Measurements from ENCODE around the gene DCLRE1C. TPM values are rescaled to one million over a fixed set of nuclear protein-coding genes. Genes with fewer than 3 reads are reported as not detected.
"Not testable (repeated sequence)": the region's sequence is repeated elsewhere in the genome, so short reads cannot be mapped to it uniquely, and the experiment has no call there.

Gene DCLRE1C
- total RNA-seq, 4 donors from 2014 or later, result 8.2 to 15.6 (median 11.4) TPM

DNA sequence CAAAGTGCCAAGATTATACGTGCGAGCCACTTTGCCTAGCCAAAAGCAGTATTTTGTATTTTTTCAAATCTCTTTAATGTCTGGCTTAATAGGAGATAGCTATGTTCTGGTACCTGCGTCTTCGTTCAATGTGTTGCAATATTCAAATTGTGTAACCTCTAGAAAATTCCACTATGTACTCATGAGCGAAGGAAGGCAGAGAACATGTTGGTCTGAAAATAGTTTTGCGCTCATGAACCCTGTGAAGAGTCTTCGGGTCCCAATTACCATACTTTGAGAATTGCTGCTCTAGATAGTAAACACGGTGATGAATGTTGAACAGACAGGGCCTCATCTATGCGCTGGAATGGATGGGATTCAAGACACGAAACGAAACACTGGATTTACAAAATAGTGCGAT, 78.0 kb downstream of the DCLRE1C start:
- 86 to 90% methylated on average over 12 of the region's 12 CpGs for WGBS, 2 donors
- TF ChIP-seq, protein P1, sequence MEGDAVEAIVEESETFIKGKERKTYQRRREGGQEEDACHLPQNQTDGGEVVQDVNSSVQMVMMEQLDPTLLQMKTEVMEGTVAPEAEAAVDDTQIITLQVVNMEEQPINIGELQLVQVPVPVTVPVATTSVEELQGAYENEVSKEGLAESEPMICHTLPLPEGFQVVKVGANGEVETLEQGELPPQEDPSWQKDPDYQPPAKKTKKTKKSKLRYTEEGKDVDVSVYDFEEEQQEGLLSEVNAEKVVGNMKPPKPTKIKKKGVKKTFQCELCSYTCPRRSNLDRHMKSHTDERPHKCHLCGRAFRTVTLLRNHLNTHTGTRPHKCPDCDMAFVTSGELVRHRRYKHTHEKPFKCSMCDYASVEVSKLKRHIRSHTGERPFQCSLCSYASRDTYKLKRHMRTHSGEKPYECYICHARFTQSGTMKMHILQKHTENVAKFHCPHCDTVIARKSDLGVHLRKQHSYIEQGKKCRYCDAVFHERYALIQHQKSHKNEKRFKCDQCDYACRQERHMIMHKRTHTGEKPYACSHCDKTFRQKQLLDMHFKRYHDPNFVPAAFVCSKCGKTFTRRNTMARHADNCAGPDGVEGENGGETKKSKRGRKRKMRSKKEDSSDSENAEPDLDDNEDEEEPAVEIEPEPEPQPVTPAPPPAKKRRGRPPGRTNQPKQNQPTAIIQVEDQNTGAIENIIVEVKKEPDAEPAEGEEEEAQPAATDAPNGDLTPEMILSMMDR (IDR thresholded peaks at IDR 0.05), result no peak
- no peak for TF ChIP-seq POLR2A (IDR thresholded peaks at IDR 0.05)

DNA sequence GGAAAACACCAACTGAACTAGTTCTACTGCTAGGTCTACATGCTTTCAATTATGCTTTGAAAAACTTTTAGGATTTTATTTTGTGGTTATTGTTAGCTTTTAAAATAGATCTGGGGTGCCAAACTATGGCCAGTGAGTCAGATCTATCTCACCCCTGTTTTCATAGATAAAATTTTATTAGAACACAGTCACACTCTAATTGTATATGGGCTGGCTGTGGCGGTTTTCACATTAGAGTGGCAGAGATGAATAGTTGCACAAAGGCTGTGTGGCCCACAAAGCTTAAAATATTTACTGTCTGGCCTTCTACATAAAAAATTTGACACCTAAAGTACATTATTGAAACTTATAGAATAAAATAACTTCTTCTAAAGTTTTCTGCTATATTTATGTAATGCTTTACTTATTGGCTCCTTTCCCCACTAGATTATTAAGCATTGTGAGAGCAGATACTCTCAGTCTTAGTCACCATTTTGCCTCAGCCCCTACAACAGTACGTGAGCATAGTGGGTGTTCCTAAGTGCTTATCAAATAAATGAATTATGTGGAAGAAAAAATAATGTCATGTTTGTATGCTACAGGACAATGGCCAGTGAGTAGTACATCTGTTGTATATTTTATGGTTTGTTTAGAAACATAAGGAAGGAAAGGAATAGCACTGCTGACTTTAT, 80.7 kb downstream of the DCLRE1C start:
- 41 to 53% methylated on average over 2 of the region's 2 CpGs for WGBS, 2 donors
- H3K27me3 ChIP-seq, result no peaks in the 10 kb centered on the region
- H3K4me3 ChIP-seq, result no peak overlapping the region
- peaks cover 0 to 15% (median 10%) of the 10 kb centered on the region in 3 donors for H3K4me1 ChIP-seq
- H3K36me3 ChIP-seq, result peaks cover 0 to 33% (median 9%) of the 10 kb centered on the region in 3 donors
- intact Hi-C loops (cut with DNase I), result loop anchor here (10.0 kb wide), 1 partner anchor 82 kb away; the partner anchor contains the start of genes DCLRE1C and MEIG1
- H3K27ac ChIP-seq, result no peak overlapping the region
- TF ChIP-seq, protein P1 (IDR thresholded peaks at IDR 0.05), result no peak
- no peak for TF ChIP-seq POLR2A (IDR thresholded peaks at IDR 0.05)
- H3K9me3 ChIP-seq, result no peaks in the 10 kb centered on the region
- DNase-seq, result no peak

More for the DNA sequence above, 78.0 kb downstream of the DCLRE1C start:
- DNase-seq, result no peak
- peaks cover 0 to 8% (median 0%) of the 10 kb centered on the region in 3 donors for H3K36me3 ChIP-seq
- intact Hi-C loops (cut with DNase I), result loop anchor here (10.0 kb wide), 1 partner anchor 79 kb away; the partner anchor contains the start of genes DCLRE1C and MEIG1
- H3K4me3 ChIP-seq, result no peak overlapping the region
- peaks cover 0 to 31% (median 15%) of the 10 kb centered on the region in 3 donors for H3K4me1 ChIP-seq
- no peak overlapping the region for H3K27ac ChIP-seq
- no peaks in the 10 kb centered on the region for H3K9me3 ChIP-seq
- no peaks in the 10 kb centered on the region for H3K27me3 ChIP-seq

DNA sequence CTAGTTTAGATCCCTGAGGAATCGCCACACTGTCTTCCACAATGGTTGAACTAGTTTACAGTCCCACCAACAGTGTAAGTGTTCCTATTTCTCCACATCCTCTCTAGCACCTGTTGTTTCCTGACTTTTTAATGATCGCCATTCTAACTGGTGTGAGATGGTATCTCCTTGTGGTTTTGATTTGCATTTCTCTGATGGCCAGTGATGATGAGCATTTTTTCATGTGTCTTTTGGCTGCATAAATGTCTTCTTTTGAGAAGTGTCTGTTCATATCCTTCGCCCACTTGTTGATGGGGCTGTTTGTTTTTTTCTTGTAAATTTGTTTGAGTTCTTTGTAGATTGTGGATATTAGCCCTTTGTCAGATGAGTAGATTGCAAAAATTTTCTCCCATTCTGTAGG, 89.0 kb downstream of the DCLRE1C start:
- H3K4me1 ChIP-seq; H3K9me3 ChIP-seq; H3K27me3 ChIP-seq; H3K27ac ChIP-seq; H3K4me3 ChIP-seq; intact Hi-C loops (cut with DNase I); DNase-seq: not testable (repeated sequence)
- peaks cover 0 to 92% (median 13%) of the 10 kb centered on the region in 3 donors for H3K36me3 ChIP-seq
- WGBS, 2 donors, result 90 to 97% methylated on average over 3 of the region's 3 CpGs

DNA sequence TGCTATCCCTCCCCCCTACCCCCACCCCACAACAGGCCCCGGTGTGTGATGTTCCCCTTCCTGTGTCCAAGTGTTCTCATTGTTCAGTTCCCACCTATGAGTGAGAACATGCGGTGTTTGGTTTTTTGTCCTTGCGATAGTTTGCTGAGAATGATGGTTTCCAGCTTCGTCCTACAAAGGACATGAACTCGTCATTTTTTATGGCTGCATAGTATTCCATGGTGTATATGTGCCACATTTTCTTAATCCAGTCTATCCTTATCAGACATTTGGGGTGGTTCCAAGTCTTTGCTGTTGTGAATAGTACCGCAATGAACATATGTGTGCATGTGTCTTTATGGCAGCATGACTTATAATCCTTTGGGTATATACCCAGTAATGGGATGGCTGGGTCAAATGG, 89.4 kb downstream of the DCLRE1C start:
- H3K9me3 ChIP-seq; H3K4me1 ChIP-seq; H3K4me3 ChIP-seq; H3K27me3 ChIP-seq; H3K27ac ChIP-seq; intact Hi-C loops (cut with DNase I); DNase-seq: not testable (repeated sequence)
- WGBS, 2 donors, result 95% methylated on average over 4 to 6 of the region's 6 CpGs
- H3K36me3 ChIP-seq, result peaks cover 0 to 88% (median 9%) of the 10 kb centered on the region in 3 donors

DNA sequence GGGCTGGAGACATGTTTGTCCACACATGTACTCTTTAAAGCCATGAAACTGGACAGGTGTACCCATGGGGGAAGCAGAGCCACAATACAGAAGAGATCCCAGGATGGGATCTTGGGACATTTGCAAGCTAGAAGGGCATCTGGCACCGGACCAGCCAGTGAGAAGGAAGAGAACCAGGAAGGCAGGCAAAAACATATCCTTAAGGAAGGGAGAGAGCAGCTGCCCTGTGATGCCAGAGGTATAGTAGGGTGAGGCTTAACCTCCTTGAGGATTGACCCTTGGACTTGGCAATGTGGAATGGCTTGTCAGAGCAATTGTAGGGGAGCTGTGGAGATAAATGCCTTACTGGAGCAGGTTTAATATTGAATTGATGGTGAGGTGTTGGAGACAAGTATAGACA, 93.1 kb downstream of the DCLRE1C start:
- TF ChIP-seq POLR2A (IDR thresholded peaks at IDR 0.05), result no peak
- TF ChIP-seq, protein P1 (IDR thresholded peaks at IDR 0.05), result no peak
- Histone ChIP-seq H3K9me3 (no peaks in the 10 kb centered on the region), H3K4me1 (no peaks in the 10 kb centered on the region), H3K27ac (no peak overlapping the region), H3K36me3 (peaks cover 0 to 86% (median 7%) of the 10 kb centered on the region in 3 donors), H3K27me3 (no peaks in the 10 kb centered on the region), H3K4me3 (no peak overlapping the region)
- intact Hi-C loops (cut with DNase I), result no loop called here
- 100% methylated on average over 1 of the region's 1 CpG for WGBS, 2 donors
- no peak for DNase-seq

DNA sequence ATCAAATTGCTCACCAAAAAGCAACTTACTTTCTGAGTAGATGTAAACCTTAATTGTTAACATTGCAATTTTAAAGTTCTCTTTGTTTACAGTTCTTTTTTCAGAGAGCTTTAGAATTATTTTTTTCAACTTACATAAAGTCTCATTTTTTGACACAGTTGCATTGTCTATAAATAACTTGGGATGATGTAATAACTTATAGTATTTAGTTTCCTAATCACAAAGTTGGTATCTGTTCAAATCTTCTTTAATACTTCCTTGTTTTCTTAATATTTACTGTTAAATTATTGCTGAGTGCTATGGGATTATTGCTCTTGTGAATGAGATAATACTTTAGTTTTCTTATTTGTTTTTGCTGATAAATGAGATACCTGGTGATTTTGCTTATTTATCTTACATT, 94.1 kb downstream of the DCLRE1C start:
- Histone ChIP-seq H3K4me1 (no peaks in the 10 kb centered on the region), H3K27me3 (no peaks in the 10 kb centered on the region), H3K27ac (no peak overlapping the region), H3K36me3 (peaks cover 0 to 91% (median 7%) of the 10 kb centered on the region in 3 donors), H3K4me3 (no peak overlapping the region), H3K9me3 (no peaks in the 10 kb centered on the region)
- TF ChIP-seq, protein P1 (IDR thresholded peaks at IDR 0.05), result no peak
- DNase-seq, result no peak
- intact Hi-C loops (cut with DNase I), result no loop called here
